Endothelial cell of umbilical vein (primary cell): Measurements from ENCODE around the gene CPED1. TPM values are rescaled to one million over a fixed set of nuclear protein-coding genes. Genes with fewer than 3 reads are reported as not detected.

Experiments
- BruUV-seq: library from RNA; stranded (reverse); fragments of 400-500 nt; replicated peaks from 2 replicates; lab custom pipeline; 2021; lab: Mats Ljungman, UMichigan
- CTCF ChIA-PET: fragments of 300-600, 350-600 bp; sonication (Branson Sonifier 250); formaldehyde crosslinking; loops from one replicate; lab custom pipeline; 2021; ENCODE audit warnings: antibody characterized with exemption, inconsistent platforms; lab: Charles Lee
- POLR2A ChIA-PET: fragments of 300-600, 350-600 bp; sonication (Branson Sonifier 250); formaldehyde crosslinking; loops from one replicate; lab custom pipeline; 2021; ENCODE audit warnings: antibody characterized with exemption, inconsistent platforms; lab: Charles Lee
- DNase-seq: peaks from one replicate; pipeline ENCODE4 v3.0.0-alpha.2; 2011; ENCODE audit warnings: low read depth, low spot score
- FAIRE-seq: peaks from 2 replicates; lab custom pipeline; 2011; peaks lifted over from hg19 to GRCh38; lab: Jason Lieb, UNC
- H2AFZ ChIP-seq: 2 replicates; pipeline ENCODE4 v1.6.0; 2012; ENCODE audit warnings: low read depth, low read length, control low read depth, inconsistent platforms
- H3K27ac ChIP-seq: 2 replicates; pipeline ENCODE4 v1.5.1; 2011; ENCODE audit warnings: low read depth, mild to moderate bottlenecking, control low read depth, low read length, moderate library complexity; ENCODE audit not compliant: insufficient read depth
- H3K27me3 ChIP-seq, 2 experiments: 2 replicates each; pipeline versions ENCODE4 v1.6.0 to v1.6.1; 2011; ENCODE audit warnings: low read length in 2 of 2, mixed read lengths in 1 of 2; ENCODE audit not compliant: control insufficient read depth in 2 of 2, insufficient read depth in 2 of 2
- H3K36me3 ChIP-seq, 2 experiments: 2 replicates in 1 of 2; 3 replicates in 1 of 2; pipeline ENCODE4 v1.5.1; 2011; ENCODE audit warnings: low read length in 2 of 2, mild to moderate bottlenecking in 1 of 2, moderate library complexity in 1 of 2; ENCODE audit not compliant: control insufficient read depth in 2 of 2, insufficient read depth in 2 of 2; ENCODE audit errors: extremely low read depth in 1 of 2
- H3K4me1 ChIP-seq: 3 replicates; pipeline ENCODE4 v1.5.1; 2011; ENCODE audit warnings: mild to moderate bottlenecking, low read length; ENCODE audit not compliant: control insufficient read depth, insufficient read depth; ENCODE audit errors: extremely low read depth
- H3K4me2 ChIP-seq: 2 replicates; pipeline ENCODE4 v1.6.1; 2011; ENCODE audit warnings: low read length, control low read depth, mixed read lengths; ENCODE audit not compliant: insufficient read depth
- H3K4me3 ChIP-seq, 3 experiments: fragments of 200-600 bp in 1 of 3; sonication (generic), shearing (Covaris generic) in 1 of 3; replicated peaks in 1 of 3; 2 replicates each; pipeline ENCODE4 v1.5.1; 2011 to 2016; ENCODE audit warnings: control low read depth in 3 of 3, low read length in 3 of 3, mild to moderate bottlenecking in 2 of 3, inconsistent platforms in 1 of 3, low read depth in 1 of 3, moderate library complexity in 1 of 3; ENCODE audit not compliant: insufficient read depth in 1 of 3
- H3K79me2 ChIP-seq: 2 replicates; pipeline ENCODE4 v1.6.0; 2012; ENCODE audit warnings: low read length, inconsistent platforms; ENCODE audit not compliant: control insufficient read depth, insufficient read depth
- H3K9ac ChIP-seq: replicated peaks from 2 replicates; pipeline ENCODE3; 2011; ENCODE audit warnings: low read length, control low read depth; ENCODE audit not compliant: insufficient read depth; ENCODE audit errors: extremely low read depth
- H3K9me1 ChIP-seq: replicated peaks from 3 replicates; pipeline ENCODE4 v1.6.0; 2011; ENCODE audit warnings: mild to moderate bottlenecking, low read length; ENCODE audit not compliant: control insufficient read depth, insufficient read depth; ENCODE audit errors: extremely low read depth
- H3K9me3 ChIP-seq: replicated peaks from 2 replicates; pipeline ENCODE4 v1.5.1; 2012; ENCODE audit warnings: low read length, inconsistent platforms; ENCODE audit not compliant: control insufficient read depth, insufficient read depth
- H4K20me1 ChIP-seq: replicated peaks from 2 replicates; pipeline ENCODE3; 2011; ENCODE audit warnings: mild to moderate bottlenecking, low read length; ENCODE audit not compliant: control insufficient read depth, insufficient read depth; ENCODE audit errors: extremely low read depth
- CTCF ChIP-seq, 2 donors: IDR thresholded peaks; 1 replicate in 1 of 2; 2 replicates in 1 of 2; pipeline ENCODE4 v1.5.1; 2011; ENCODE audit warnings: low read length in 2 of 2, mild to moderate bottlenecking in 2 of 2, moderate library complexity in 2 of 2, control low read depth in 1 of 2, inconsistent platforms in 1 of 2, low read depth in 1 of 2; ENCODE audit not compliant: insufficient read depth in 1 of 2; ENCODE audit errors: extremely low read depth in 1 of 2
- EZH2 ChIP-seq: IDR thresholded peaks from 2 replicates; pipeline ENCODE4 v1.6.1; 2012; ENCODE audit warnings: borderline replicate concordance, low read depth, mild to moderate bottlenecking, moderate library complexity, low read length, inconsistent platforms; ENCODE audit not compliant: severe bottlenecking
- FOS ChIP-seq: IDR thresholded peaks from 2 replicates; pipeline ENCODE4 v1.6.1; 2011; ENCODE audit warnings: mild to moderate bottlenecking, low read length, moderate library complexity, borderline replicate concordance; ENCODE audit not compliant: insufficient read depth
- GATA2 ChIP-seq: IDR thresholded peaks from 2 replicates; pipeline ENCODE4 v1.7.0; 2011; ENCODE audit warnings: low read depth, mild to moderate bottlenecking, moderate library complexity, mixed read lengths, low read length; ENCODE audit not compliant: insufficient read length, insufficient read depth
- JUN ChIP-seq: IDR thresholded peaks from 2 replicates; pipeline ENCODE4 v1.6.1; 2011; ENCODE audit warnings: borderline replicate concordance, low read depth; ENCODE audit not compliant: insufficient read length, insufficient read depth
- MAX ChIP-seq: IDR thresholded peaks from 2 replicates; pipeline ENCODE4 v1.6.1; 2011; ENCODE audit not compliant: insufficient read depth, insufficient read length
- MYC ChIP-seq: IDR thresholded peaks from one replicate; pipeline ENCODE4 v1.6.1; 2011; ENCODE audit warnings: mild to moderate bottlenecking, low read depth, low read length
- POLR2A ChIP-seq: IDR thresholded peaks from 2 replicates; pipeline ENCODE4 v1.6.1; 2012; ENCODE audit warnings: low read depth, mild to moderate bottlenecking, control low read depth, low read length
- POLR2AphosphoS5 ChIP-seq: IDR thresholded peaks from 2 replicates; pipeline ENCODE4 v1.6.1; 2012; ENCODE audit warnings: low read depth, mild to moderate bottlenecking, control low read depth, low read length, moderate library complexity; ENCODE audit not compliant: insufficient read depth
- dilution Hi-C: fragments of 300-500 bp; cut with MboI; formaldehyde crosslinking; loops from one replicate; pipeline ENCODE4 v1.15.0; 2019; ENCODE audit warnings: low sequenced_read_pairs; ENCODE audit not compliant: extremely low pct_ligation_motif_present
- intact Hi-C: fragments of 100-400 bp; cut with micrococcal nuclease; formaldehyde crosslinking; loops from one replicate; pipeline ENCODE4 v1.10.0; 2022
- polyA plus RNA-seq, 4 experiments: library from polyadenylated mRNA; depleted of rRNA in 3 of 4; stranded (reverse) in 3 of 4; unstranded in 1 of 4; fragments of >200 nt; gene quantifications; 2 replicates each; pipeline versions ENCODE4 v1.2.1 to v1.2.3, GENCODE V29; 2011 to 2012; ENCODE audit warnings: missing spikeins in 1 of 4
- total RNA-seq: library from RNA; stranded (reverse); gene quantifications from 2 replicates; pipeline ENCODE4 v1.2.3, GENCODE V29; 2021

CPED1 gene
- total and polyA plus RNA-seq, 2 donors (not counting 3 experiments of a cell fraction or from before 2014, with no cell fraction given), result 0.22 to 3.0 TPM

DNA sequence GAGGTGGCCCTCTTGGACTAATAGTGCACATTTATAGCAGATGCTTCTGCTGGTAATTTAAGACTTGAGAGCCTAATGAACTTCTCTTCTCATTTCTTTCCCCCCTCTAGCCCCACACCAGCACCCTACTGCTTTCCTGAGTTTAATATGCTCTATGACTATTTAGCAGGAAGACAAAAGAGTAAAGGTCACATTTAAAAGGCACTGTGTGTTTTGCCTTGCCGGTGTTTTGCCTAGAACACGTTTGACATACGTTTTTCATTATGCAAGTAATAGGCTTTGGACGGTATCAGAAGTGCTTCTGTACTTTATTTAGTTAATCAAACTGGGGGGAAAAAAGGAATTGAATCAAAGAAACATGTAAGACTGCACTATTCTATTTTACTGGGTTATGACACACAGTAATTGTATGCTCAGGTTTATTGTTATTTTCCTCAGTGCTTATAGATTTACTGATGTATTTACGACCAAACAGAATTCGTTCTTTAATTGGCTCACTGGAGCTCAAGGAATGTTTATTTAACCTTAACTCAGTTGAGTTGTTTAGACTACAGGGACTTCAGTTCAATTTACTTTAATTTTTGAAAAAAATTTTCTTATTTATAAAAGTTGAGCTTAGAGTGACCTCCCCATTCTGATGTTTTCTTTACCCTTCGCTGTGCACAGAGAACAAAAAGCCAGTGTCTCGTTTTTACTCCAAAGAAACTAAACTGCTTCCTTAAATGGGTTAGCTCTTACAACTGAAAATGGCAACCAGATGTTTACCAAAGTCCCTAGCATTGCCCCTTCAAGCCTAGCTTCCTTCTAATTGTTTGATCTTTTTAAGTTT, 35.4 kb downstream of the CPED1 start:
- Histone ChIP-seq H3K36me3 (no peaks in the 10 kb centered on the region), H3K9me3 (no peaks in the 10 kb centered on the region), H3K9ac (no peak overlapping the region), H3K27ac (no peak overlapping the region), H4K20me1 (no peaks in the 10 kb centered on the region), H3K9me1 (no peaks in the 10 kb centered on the region), H3K27me3 (no peaks in the 10 kb centered on the region), H3K4me1 (peaks cover 23% of the 10 kb centered on the region), H3K4me3 (no peak overlapping the region), H3K79me2 (no peaks in the 10 kb centered on the region), H3K4me2 (peak overlapping the region; percentile 8), H2AFZ (peak overlapping the region; percentile 67)
- POLR2A ChIA-PET, result no interaction called here
- dilution Hi-C loops (no loop called here), intact Hi-C loops (no loop called here)
- CTCF ChIA-PET, result interaction anchor here (0.8 to 1.4 kb wide), 6 partner anchors 8 to 84 kb away, joined by 3 to 7 read pairs (median 3); partner anchors contain the start of gene CPED1
- no TSS peak for BruUV-seq
- no peak for FAIRE-seq
- DNase-seq, result peak; percentile 39
- TF ChIP-seq MAX, result no peak
- no peak for TF ChIP-seq FOS
- no peak for TF ChIP-seq MYC
- no peak for TF ChIP-seq POLR2AphosphoS5
- no peak for TF ChIP-seq POLR2A
- TF ChIP-seq GATA2, result no peak
- TF ChIP-seq JUN, result no peak
- TF ChIP-seq EZH2, result no peak
- no peak for TF ChIP-seq CTCF (IDR thresholded peaks at IDR 0.05; ENCODE audit: extremely low read depth in 1 of 2, insufficient read depth in 1 of 2, low read depth in 1 of 2, low read length in 2 of 2)
